Renal pelvis (tissue), 4 donors: ENCODE data around the gene PPP2R3B. TPM values are rescaled to one million over a fixed set of nuclear protein-coding genes. Genes with fewer than 3 reads are reported as not detected.
A peak's percentile ranks its signal among the peaks of the same experiment; 100 is the strongest.
"Not testable (repeated sequence)": the region's sequence is repeated elsewhere in the genome, so short reads cannot be mapped to it uniquely, and the experiment has no call there.

Experiments used
- DNase-seq: peaks from one replicate; pipeline ENCODE4 v3.0.0-alpha.2; 2013
- polyA plus RNA-seq, 3 donors: library from polyadenylated mRNA; unstranded; fragments of 120-200 nt; gene quantifications; one replicate each; pipeline ENCODE4 v1.2.1, GENCODE V29; 2013; ENCODE audit not compliant: insufficient read length in 3 of 3

PPP2R3B gene
- polyA plus RNA-seq, 3 donors = 24.8 to 32.6 (median 25.7) TPM

GRCh38 chrX:415498-415897, 28.8 kb upstream of the PPP2R3B start:
- not testable (repeated sequence) for DNase-seq

GRCh38 chrX:413322-414201, 26.9 kb upstream of the PPP2R3B start:
- DNase-seq = peak; percentile 15

- no peak for DNase-seq
These were observed 23.6 kb upstream of the PPP2R3B start for GRCh38 chrX:410296-410695.

- DNase-seq = no peak
These were observed 18.4 kb upstream of the PPP2R3B start for GRCh38 chrX:405149-405548.

- no peak for DNase-seq
These were observed 17.9 kb upstream of the PPP2R3B start for GRCh38 chrX:404656-405055.

- no peak for DNase-seq
These were observed 16.1 kb upstream of the PPP2R3B start for GRCh38 chrX:402857-403256.

- no peak for DNase-seq
These were observed 13.6 kb upstream of the PPP2R3B start for GRCh38 chrX:400258-400657.

GRCh38 chrX:397575-397974, 10.9 kb upstream of the PPP2R3B start:
- DNase-seq = no peak

- no peak for DNase-seq
These were observed 8.1 kb upstream of the PPP2R3B start for GRCh38 chrX:394830-395229.

GRCh38 chrX:392575-392846, 5.8 kb upstream of the PPP2R3B start:
- DNase-seq = no peak

- DNase-seq = no peak
These were observed 5.2 kb upstream of the PPP2R3B start for GRCh38 chrX:391717-392574.

GRCh38 chrX:390459-390858, 3.8 kb upstream of the PPP2R3B start:
- DNase-seq = no peak

- no peak for DNase-seq
These were observed 2.3 kb upstream of the PPP2R3B start for GRCh38 chrX:389021-389441.

- no peak for DNase-seq
These were observed 1.0 kb upstream of the PPP2R3B start for GRCh38 chrX:387729-388128.

- no peak for DNase-seq
These were observed 404 bp downstream of the PPP2R3B start for GRCh38 chrX:386239-386767.

- DNase-seq = not testable (repeated sequence)
These were observed 971 bp downstream of the PPP2R3B start for GRCh38 chrX:385736-386135.

GRCh38 chrX:384861-385260, 1.8 kb downstream of the PPP2R3B start:
- DNase-seq = no peak

- DNase-seq = no peak
These were observed 8.3 kb downstream of the PPP2R3B start for GRCh38 chrX:378443-378842.

GRCh38 chrX:376206-376605, 10.5 kb downstream of the PPP2R3B start:
- DNase-seq = not testable (repeated sequence)

GRCh38 chrX:375181-376036, 11.3 kb downstream of the PPP2R3B start:
- no peak for DNase-seq

GRCh38 chrX:374596-374995, 12.1 kb downstream of the PPP2R3B start:
- DNase-seq = no peak
